Glomerular endothelial cell (primary cell): ENCODE data around the gene LVRN. TPM values are rescaled to one million over a fixed set of nuclear protein-coding genes. Genes with fewer than 3 reads are reported as not detected.

Experiments
- DNase-seq: peaks from one replicate; pipeline ENCODE4 v3.0.0-alpha.2; 2011; ENCODE audit warnings: low read depth, low spot score; ENCODE audit errors: extremely low read depth
- total RNA-seq: library from RNA; depleted of rRNA; stranded (reverse); fragments of >200 nt; gene quantifications from 2 replicates; pipeline ENCODE4 v1.2.3, GENCODE V29; 2015

The LVRN gene
- total RNA-seq, 1 donor from 2014 or later, result 0.41 TPM

DNA sequence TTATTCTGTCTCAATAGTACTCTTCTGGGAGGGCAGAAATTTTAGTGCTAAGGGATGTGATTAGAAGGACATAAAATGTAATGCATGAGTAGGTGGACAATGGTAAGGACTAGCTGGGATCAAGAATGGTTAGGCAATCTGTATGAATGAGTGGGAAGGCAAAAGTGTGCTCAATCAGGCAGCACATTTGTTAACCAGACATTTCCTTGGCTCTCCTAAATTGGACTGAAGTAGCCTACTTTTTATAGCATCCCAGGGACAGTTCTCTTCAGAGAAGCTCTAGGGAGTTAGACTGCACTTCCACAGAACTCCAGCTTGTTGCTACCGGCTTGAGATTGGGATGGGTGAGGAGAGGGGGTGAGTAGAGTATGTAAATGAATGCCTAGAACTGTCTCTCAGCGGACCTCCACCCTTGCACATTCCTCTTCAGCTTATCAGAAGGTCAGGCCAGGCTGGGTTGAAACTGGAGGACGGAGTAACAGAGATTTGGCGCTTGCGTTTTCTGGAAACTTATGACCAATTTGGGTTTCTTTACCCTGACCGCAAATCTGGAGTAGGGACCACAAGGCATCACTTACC lies 51.0 kb downstream of the LVRN start:
- DNase-seq, result no peak

DNA sequence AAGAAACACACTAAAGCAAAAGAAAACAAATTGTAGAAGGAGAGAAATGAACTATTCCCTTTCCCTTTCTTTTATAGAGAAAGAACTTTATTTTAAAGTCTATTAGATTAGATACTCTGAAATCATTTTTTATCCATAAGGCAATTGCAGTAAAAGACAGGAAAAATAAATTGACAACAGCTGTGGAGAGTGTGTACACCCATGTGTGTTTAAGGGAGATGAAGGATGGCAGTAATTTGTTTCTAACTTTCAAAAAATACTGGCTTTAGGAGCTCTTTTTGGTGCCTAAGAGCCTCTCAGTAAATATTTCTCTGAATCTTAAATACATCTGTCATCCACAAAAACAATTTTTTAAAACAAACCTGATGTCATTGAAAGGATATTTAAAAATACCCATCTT lies 51.7 kb downstream of the LVRN start:
- DNase-seq, result no peak

DNA sequence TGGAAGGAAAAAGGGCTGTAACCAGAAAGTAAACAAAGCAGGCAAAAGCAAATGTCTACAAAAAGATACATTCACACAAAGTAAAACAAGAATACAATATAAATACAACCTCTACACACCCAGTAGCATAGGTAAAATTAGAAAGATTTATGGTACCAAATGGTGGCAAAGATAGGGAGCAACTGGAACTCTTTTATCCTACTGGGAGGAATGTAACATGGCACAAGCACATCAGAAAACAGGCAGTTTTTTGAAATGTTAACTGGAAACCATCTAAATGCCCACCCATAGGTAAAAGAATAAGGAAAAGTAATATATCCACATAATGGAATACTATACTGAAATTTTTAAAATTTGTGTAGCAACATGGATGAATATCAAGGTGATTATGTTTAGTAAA lies 61.3 kb downstream of the LVRN start:
- DNase-seq, result no peak

DNA sequence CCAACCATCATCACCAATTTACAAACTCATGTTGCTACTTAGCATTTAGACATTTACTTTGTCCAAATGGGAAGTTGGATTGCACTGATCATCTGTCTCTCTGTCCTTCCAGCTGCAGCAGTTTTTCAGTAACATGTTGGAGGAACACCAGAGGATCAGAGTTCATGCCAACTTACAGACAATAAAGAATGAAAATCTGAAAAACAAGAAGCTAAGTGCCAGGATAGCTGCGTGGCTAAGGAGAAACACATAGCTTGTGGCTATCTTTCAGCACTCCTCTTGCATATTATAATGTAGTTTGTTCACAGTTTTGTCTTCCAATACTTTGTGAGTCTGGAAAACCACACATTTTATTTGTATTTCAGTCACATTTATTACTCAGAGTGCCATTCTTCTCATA lies 63.6 kb downstream of the LVRN start:
- DNase-seq, result no peak

DNA sequence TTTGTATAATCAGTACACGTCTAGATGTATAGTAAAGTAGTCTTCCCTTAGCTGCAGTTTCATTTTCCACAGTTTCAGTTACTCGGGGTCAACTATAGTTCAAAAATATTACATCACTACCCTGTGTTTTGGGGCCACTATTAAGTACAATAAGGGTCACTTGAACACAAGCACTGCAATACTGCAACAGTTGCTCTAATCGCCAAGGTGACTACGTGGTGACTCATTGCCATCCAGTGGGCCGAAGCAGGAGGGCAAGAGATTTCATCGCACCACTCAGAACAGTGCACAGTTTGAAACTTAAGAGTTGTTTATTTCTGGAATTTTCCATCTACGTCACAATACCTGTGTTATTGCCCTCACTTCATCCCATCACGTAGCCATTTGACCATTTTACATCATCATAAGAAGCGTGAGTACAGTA lies 69.8 kb downstream of the LVRN start, which contains the start of gene ARL14EPL:
TSS of gene ARL14EPL (plus strand) at position 379 of the 424 bp plus-strand sequence. CDS start 18,994 bp downstream, outside the sequence.
- peak; percentile 80 for DNase-seq

DNA sequence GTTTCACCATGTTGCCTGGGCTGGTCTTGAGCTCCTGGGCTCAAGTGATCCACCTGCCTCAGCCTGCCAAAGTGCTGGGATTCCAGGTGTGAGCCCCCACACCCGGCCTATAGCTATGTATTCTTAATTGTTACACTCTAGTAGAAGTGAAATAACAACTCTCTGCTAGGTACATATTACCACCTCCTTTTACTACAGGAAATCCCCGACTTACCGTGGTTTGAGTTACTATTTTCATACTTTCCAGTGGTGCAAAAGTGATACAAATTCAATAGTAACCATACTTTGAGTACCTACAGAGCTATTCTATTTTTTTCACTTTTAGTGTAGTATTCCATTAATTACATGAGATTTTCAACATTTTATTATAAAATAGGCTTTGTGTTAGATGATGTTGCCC lies 70.7 kb downstream of the LVRN start:
- DNase-seq, result no peak

DNA sequence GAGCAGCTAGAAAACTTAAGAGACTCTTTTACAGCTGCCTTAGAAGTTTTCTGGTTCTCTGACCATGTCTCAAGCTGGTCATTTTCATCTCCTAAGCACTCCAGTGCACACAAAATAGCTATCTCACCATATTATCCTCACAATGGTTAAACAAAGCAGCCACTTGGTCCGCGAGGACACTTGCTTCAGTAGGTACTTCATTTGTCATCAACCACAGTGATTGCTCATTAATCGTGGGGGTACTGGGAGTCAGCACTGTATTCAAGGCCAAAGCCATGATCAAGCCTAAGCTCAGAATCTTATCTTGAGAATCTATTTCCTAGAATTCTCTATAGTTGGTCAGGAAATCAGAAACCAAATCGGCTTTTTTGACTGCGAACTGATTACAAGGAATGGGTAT lies 72.8 kb downstream of the LVRN start:
- no peak for DNase-seq

DNA sequence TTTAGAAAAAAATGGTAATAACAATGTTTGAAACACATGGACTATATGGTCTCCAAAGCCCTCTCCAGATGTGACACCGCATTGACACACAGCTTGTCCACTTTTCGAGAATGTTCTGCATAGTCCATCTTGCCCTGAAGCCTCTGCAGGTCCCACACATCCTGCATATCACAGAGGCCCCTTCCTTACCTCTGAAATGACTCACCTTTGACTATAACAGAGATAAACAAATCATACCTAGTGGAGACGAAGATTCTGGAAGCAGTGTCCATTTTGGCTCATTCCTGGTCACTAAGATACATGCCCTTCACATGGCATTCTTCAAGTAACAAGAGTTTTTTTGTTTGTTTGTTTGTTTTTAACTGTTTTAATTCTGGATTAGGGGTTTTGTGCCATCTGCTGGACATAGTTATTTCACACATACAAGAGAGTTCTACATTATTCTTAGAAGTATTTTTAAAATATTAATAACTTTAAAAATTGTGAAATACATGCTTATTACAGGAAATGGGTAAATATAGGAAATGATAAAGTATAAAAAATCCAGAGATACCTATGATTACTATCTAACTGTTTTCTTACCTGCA lies 75.1 kb downstream of the LVRN start:
- DNase-seq, result peak; percentile 9

DNA sequence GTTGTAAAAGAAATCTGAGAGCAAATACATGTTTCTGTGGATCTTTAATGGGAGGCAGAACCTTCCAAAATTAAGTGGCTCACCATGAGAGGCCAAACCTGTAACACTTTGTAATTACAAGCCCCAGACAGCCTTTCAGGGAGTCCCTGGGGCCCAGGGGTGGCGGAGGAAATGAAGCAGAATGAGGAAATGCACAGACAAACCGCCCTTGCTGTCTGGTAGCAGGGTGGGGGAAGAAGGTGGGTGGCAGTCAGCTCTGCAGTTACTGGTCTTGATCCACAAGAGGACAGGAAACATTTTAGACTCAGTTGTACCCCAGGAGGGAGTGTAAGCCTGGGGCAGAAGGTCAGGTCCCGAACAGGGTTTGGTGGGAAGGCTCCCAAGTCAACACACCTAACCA lies 76.5 kb downstream of the LVRN start:
- no peak for DNase-seq

DNA sequence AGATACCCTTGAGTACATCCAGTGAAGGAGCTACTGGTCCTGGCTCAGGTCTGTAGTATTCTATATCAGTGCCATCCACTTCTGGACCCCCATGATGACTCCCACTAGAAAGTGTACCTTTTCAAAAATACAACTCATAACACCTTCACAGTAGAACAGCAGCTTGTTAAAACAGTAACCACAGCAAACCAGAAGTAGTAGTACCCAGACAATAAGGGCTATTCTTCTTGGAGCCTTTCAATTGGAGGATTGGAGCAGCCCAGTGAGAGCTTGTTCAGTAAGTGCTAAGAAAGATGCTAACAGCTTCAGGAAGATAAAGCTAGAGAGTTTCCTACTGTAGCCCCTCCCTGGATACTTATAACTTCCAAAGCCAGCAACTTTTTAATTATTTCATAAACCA lies 80.1 kb downstream of the LVRN start:
- no peak for DNase-seq

DNA sequence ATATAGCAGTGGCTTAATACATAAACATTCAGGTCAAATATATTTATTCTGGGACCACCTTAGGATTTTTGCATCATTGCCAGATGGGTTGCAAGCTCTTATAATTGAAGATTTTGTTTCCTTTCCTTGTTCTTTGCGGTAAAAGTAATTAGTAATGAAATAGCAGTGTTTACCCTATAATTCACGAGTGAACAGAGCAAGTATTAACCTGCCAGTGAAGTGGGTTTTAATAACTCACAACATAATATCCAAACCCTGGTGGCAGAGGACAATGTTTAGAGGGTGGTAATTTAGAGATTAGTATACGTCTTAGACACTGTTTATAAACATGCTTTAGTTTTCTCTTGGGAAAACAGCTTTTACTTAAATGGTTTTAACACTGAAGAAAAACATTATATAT lies 81.8 kb downstream of the LVRN start:
- DNase-seq, result no peak

DNA sequence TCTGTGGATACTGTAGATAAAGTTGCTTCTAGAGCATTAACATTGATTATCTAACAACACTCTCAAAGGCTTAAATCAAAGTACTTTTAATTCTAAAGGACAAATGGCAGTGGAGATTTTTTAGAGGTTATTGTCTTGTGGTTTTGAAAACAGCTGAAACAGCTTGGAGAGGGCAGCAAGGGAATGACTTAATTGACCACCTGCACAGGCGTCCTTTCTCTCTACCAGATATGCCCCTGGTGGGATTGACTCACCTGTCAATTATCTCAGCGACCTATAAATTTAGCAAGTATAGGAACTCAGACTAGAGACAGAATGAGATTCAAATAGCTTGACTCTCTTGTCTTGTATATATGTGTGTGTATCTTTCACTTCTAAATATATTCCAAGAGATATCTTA lies 83.5 kb downstream of the LVRN start:
- DNase-seq, result no peak

DNA sequence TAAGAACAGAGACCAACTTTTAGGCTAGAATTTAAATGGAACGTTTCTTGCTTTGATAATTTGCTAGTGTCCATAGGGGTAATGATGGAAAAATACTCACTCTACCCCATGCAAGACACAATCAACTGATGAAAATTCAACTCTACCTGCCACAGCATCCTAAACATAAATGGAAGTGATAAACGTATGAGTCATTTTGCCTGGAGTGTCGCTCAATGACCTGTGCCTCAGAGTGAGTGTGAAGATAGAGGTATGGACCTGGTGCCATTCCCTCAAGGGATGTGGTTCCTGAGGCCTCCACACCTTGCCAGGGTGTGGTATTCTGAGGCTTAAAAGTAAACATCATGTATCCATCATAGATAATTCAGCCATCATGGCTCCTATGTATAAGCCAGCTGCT lies 84.0 kb downstream of the LVRN start:
- DNase-seq, result no peak

DNA sequence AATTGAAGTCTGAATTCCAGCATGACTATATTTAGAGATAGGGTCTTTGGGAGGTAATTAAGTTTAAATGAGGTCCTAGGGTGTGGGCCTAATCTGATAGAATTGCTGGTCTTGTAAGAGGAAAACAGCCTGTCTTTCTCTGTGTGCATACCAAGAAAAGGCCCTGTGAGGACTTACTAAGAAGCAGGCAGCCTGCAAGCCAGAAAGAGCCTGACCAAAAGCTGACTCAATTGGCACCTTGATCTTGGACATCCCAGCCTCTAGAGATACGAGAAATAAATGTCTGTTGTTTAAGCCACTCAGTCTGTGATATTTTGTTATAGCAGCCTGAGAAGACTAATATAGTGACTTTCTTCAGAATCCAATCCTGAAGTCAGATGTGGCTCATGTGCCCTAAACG lies 84.5 kb downstream of the LVRN start:
- DNase-seq, result no peak

DNA sequence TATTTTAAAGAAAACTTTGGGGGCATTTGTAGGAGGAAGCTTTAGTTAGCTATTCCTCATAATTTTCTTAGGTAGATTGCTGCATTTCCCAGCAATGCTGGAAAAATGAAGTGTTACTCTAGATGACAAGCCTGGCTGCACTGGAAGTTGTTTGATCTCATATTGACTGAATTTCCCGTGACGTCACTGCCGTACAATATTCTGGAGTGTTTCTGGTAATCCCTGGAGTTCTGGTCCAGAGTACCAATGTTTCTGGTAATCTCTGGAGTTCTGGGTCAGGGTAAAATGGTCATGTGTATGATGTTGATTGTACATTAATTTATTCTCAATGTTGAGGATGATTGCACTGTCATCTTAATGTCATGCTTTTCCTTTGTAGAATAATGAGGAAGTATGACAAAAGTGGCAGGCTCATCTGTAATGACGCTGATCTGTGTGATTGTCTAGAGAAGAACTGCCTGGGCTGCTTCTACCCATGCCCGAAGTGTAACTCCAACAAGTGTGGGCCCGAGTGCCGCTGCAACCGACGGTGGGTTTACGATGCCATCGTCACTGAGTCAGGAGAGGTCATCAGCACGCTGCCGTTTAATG lies 96.2 kb downstream of the LVRN start:
- no peak for DNase-seq

DNA sequence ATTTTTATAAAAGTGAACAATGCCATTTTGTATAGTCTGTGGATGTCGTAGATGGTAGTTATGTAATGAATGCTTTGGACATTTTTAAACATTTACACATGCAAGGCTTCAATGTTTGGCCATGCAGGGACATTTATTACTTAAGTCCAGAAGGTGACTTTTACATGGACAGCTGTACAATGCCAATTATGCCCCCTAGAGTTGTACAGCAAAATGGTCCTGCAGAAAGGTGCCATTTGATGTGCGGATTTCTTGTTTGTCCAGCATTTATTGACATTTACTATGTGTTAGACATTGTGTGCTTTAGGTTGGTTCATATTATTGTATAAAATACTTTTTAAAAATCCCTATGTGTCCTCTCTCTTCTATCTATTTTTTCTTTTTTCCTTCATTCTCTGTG lies 100.1 kb downstream of the LVRN start:
- no peak for DNase-seq

DNA sequence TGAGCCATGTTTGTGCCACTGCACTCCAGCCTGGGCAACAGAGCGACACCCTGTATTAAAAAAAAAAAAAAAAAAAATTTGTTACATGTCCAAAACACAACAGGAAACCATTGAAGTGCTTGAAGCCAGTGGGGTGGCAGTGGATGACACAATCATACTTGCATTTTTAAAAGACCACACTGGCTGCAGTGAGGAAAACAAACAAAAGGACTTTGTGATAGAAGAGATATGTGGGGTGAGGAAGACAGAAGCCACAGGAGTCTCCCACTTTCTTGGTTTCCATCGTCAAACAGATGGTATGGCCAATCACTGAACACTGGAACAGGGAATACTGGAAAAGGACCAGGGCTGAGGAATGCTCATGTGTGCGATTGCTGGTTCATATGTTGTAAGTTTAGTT lies 101.7 kb downstream of the LVRN start:
- DNase-seq, result no peak

DNA sequence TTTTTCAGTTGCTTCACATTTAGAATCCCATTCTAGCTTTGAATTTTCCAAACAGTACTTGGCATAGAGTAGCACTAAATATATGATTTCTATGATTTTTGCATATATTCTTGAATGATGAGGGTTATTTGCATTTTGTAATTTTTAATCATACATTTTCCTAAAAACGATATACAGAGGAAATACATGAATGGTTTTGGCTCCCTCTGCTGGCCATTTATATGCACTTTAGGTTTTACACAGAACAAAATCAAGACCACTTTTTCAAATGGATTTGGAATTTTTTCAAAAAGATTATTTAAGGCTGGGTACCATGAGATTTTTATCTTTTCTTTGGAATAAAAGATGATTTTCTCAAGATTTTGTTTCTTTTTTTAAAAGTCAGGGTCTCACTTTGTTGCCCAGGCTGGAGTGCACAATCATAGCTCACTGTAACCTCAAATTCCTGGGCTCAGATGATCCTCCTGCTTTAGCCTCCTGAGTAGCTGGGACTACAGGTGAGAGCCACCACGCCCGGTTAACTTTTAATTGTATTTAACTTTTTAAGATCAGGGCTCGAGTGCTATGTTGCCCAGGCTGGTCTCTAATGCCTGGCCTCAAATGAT lies 105.9 kb downstream of the LVRN start:
- DNase-seq, result no peak

DNA sequence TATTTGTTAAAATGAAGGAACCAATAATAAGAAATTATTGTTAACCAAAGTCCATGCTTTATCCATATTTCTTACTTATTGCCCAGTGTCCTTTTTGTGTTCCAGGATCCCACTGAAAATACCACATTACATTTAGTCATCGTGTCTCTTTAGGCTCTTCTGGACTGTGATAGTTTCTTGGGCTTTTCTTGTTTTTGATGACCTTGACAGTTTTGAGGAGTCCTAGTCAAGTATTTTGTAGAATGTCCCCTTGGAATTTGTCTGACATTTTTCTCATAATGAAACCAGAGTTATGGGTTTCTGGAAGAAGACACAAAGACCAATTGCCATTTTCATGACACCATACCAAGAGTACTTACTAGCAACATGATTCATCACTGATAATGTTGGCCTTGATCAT lies 108.9 kb downstream of the LVRN start:
- DNase-seq, result no peak

DNA sequence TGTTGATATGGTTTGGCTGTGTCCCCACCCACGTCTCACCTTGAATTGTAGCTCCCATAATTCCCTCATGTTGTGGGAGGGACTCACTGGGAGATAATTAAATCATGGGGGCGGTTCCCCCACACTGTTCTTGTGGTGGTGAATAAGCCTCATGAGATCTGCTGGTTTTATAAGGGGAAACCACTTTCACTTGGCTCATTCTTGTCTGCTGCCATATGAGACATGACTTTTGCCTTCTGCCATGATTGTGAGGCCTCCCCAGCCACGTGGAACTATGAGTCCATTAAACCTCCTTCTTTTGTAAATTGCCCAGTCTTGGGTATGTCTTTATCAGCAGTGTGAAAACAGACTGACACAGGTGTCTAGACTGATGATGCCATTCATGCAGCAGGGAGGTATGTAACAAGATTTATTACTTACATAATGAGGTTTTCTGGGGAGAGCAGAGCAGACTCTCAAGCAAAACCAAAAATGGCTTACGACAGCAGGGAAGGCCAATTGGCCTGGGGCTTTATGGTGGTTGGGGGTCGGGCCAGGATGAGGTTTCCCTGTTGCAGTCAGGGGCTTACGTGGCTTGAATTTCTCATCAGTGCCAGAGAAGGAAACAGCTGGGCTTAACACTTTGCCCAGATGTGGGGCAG lies 113.0 kb downstream of the LVRN start:
- no peak for DNase-seq

DNA sequence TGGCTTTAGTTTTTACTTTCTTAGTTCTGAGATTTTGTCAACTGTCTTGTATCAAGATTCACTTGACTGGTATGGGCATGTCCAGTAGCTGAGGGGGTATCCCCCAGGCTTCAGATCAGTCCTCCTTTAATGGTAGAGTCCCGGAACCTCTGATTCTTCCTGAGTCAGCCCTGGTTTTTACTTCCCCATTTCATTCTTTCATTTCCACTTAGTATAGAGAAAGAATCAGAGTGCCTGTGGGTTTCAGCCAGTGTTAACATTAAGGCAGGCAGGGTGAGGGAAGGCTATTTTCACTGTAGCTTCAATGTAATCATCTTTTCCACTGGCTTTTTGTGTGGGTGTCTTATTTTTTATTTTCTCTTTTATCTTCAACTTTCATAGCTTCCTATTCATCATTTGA lies 114.2 kb downstream of the LVRN start:
- DNase-seq, result no peak
